ENCODE data around the gene DET1.

The DET1 gene

DNA sequence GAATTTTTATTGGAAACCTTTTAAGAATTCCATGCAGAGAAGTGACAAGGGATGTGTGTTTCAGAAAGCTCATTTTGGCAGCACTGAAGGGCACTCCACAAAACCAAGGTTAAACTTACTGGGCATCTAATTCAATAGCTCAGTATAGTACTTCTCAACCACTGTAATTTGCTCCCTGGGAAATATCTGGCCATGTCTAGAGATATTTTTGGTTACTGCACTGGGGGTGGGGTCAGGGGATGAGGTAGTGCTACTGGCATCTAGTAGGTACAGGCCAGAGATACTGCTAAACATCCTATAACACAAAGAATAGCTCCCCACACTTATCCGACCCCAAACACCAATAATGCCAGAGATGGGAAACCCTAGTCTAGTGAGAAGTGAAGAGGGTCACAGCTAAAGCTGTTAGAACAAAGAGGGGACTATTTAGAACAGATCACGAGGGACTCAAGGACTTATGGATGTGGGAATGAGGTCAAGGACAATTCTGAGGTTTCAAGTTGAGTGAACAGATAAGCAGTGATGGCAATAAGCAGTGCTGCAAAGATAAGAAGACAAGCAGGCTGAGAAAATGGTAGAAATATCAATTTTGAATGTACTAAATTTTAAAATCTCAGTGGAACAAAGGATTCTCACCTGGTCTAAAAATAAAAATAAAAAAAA is 82.5 kb downstream of the DET1 start:
- no peak for DNase-seq
